HL-60 (cell line): ENCODE results near the gene AP4S1.

Experiments used
- DNase-seq, 2 experiments: peaks; one replicate each; pipeline ENCODE4 v3.0.0-alpha.2; 2010 to 2020; ENCODE audit warnings: low read depth in 1 of 2, low spot score in 1 of 2
- H3K27ac ChIP-seq: fragments of 250-450 bp; sonication (Bioruptor Pico); replicated peaks from 2 replicates; pipeline ENCODE4 v1.5.1; 2020; ENCODE audit warnings: mild to moderate bottlenecking, moderate library complexity
- H3K27me3 ChIP-seq: fragments of 250-450 bp; sonication (Bioruptor Pico); 2 replicates; pipeline ENCODE4 v1.5.1; 2021; ENCODE audit warnings: mild to moderate bottlenecking, moderate library complexity; ENCODE audit not compliant: insufficient read depth, poor library complexity, severe bottlenecking
- H3K4me3 ChIP-seq: replicated peaks from 2 replicates; pipeline ENCODE4 v1.5.1; 2011; ENCODE audit warnings: mild to moderate bottlenecking, control low read depth, low read length; ENCODE audit not compliant: insufficient read depth
- CTCF ChIP-seq: IDR thresholded peaks from one replicate; pipeline ENCODE4 v1.5.1; 2011; ENCODE audit warnings: low read length, control low read depth, inconsistent platforms; ENCODE audit not compliant: insufficient read depth
- GABPA ChIP-seq: IDR thresholded peaks from 2 replicates; pipeline ENCODE4 v1.6.1; 2012; ENCODE audit warnings: low read depth
- POLR2AphosphoS5 ChIP-seq: IDR thresholded peaks from 2 replicates; pipeline ENCODE4 v1.6.1; 2012; ENCODE audit warnings: low read depth
- REST ChIP-seq: IDR thresholded peaks from 2 replicates; pipeline ENCODE4 v1.6.1; 2012; ENCODE audit warnings: low read depth; ENCODE audit not compliant: insufficient replicate concordance
- SPI1 ChIP-seq: IDR thresholded peaks from 2 replicates; pipeline ENCODE4 v1.6.1; 2012; ENCODE audit warnings: low read depth, mild to moderate bottlenecking, borderline replicate concordance

Gene AP4S1

GRCh38 chr14:31020834-31021575 is 4.4 kb upstream of the AP4S1 start:
- no peak overlapping the region for H3K4me3 ChIP-seq
- TF ChIP-seq GABPA = no peak
- TF ChIP-seq REST = no peak
- no peak for TF ChIP-seq CTCF
- TF ChIP-seq POLR2AphosphoS5 = no peak
- TF ChIP-seq SPI1 = no peak
- no peak overlapping the region for H3K27ac ChIP-seq
- DNase-seq = no peak
- H3K27me3 ChIP-seq = no peaks in the 10 kb centered on the region

GRCh38 chr14:31021576-31021949 is 3.9 kb upstream of the AP4S1 start:
- no peak overlapping the region for H3K27ac ChIP-seq
- no peak overlapping the region for H3K4me3 ChIP-seq
- DNase-seq = no peak
- no peaks in the 10 kb centered on the region for H3K27me3 ChIP-seq
- no peak for TF ChIP-seq REST
- no peak for TF ChIP-seq SPI1
- no peak for TF ChIP-seq CTCF
- TF ChIP-seq POLR2AphosphoS5 = no peak
- TF ChIP-seq GABPA = no peak

GRCh38 chr14:31022386-31022785 is 3.1 kb upstream of the AP4S1 start:
- no peak for DNase-seq
- Histone ChIP-seq H3K27ac (no peak overlapping the region), H3K27me3 (no peaks in the 10 kb centered on the region), H3K4me3 (no peak overlapping the region)
- TF ChIP-seq REST = no peak
- TF ChIP-seq POLR2AphosphoS5 = no peak
- no peak for TF ChIP-seq GABPA
- TF ChIP-seq CTCF = no peak
- no peak for TF ChIP-seq SPI1
